ENCODE data around the gene SGO2.
"Not testable (repeated sequence)": the region's sequence is repeated elsewhere in the genome, so short reads cannot be mapped to it uniquely, and the experiment has no call there.

Gene SGO2

GRCh38 chr2:200599206-200599605 is 73.2 kb downstream of the SGO2 start:
- DNase-seq: no peak

DNA sequence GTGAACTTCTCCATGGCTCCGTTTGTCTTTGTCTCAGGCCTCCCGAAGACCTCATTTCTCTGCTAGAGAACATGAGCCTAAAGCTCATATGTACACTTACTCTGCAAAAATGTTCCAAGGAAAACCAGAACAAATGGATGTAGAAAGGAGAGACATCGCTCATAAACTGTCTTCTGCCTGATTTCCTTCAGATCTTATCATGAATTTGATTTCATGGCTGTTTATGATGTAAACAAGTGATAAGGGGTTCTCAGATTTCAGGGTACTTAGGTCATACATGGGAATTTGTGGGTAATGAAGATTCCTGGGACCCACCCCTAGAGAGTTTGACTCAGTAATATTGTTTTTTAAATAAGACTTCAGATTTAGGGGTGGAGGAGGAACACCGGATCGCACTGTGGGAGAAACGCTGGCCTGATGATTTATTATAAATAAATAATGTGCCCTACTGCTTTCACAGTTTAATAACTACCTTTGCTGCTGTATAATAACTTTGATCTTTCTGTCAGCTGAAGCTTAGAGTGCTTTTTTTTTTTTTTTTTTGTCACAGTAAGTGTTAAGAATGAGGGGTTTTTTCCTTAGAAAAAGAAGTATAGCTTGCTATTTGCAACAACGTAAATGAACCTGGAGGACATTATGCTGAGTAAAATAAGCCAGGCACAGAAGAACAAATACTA is 74.7 kb downstream of the SGO2 start:
- peak; percentile 52 for DNase-seq

DNA sequence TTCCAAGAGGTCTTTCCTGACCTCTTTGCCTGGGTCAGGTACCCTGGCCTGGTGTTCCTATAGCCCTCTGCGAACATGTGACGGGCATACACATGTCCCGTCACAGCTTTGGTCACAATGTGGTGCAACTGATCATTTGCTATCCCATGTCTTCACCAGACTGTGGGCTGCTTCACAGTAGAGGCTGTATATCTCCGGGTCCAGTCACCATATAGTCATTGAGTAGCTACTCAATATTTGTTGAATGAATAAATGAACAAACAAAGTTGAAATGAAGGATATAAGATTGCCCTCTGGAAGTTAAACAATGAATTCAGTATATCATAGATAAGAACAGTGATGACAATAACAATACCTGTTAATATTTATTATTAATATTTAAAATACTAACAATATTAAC is 76.6 kb downstream of the SGO2 start:
- DNase-seq: no peak

DNA sequence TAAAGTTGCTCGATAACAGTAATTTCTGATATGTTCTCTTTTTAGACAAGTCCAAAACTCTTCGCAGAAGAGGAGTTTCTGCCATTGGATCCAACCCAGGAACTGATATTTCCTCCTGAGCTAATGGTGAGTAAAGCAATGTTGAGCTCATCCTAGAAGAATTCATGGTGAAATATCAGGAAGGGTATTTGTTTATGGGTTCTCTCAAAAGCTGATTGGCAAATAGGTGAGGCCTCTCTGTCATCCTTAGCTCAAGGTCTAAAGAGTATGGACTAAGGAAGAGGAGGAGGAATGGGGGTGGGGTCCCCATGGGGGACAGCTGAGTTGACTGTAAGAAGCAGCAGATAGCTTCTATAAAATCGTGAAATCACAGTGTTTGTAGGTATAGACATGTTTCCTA is 78.0 kb downstream of the SGO2 start:
- peak; percentile 76 for DNase-seq

DNA sequence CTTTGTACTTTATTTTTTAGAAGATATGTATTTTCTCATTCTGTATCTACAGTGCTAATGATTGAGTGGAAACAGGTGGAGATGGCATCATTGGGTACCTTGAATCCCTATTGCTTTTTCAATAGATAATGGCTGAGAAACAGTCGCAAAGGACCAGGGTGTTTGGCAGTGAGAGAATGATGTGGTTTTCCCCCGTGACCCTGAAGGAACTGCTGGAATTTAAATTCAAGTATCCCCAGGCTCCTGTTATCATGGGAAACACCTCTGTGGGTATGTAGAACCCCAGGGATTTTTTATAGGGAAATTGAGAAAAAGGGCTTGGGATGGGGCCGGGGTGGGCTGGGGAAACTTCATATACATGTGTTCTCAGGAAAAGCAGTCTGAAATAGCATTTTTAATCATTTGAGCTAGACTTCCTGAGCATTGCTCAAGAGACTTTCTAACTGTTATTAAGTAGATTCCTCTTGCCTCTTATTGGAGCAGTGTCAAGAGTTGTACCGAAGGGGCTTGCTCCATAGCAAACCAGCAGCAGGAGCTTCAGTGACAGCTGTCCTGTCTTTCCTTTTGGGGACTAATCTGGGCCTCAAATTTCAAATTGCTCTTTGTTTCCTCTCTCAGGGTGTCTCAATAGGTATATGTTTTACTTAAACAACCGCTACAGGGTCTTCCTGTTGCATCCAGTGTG is 78.7 kb downstream of the SGO2 start:
- DNase-seq: peak; percentile 46

DNA sequence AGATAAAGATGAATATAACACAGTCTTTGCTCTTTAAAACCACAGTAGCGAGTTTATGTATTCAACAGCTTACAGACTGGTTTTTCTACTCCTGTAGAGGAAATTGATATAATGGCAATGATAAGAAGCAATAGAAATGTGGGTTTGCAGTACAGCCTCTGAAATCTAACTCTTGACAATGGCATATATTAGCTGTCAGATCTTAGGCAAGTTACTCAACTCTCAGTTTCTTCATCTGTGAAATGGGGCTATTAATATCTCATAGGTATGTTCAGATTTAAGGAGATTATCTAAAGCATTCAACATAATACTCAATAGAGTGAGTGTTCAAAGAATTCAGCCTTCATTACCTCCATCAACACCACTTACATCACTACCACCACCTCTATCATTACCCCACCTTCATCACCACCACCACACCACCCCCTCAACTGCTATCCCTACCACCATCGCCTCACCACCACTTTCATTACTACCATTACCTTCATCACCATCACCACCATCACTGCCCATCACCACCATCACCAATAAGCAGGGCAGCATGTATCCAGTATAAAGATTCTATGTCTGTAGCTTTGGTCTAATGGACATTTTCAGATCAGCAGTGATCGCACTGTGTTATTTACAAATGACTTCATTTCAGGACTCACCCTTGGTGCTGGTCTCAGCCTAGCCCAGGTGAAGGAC is 82.5 kb downstream of the SGO2 start:
- DNase-seq: no peak

DNA sequence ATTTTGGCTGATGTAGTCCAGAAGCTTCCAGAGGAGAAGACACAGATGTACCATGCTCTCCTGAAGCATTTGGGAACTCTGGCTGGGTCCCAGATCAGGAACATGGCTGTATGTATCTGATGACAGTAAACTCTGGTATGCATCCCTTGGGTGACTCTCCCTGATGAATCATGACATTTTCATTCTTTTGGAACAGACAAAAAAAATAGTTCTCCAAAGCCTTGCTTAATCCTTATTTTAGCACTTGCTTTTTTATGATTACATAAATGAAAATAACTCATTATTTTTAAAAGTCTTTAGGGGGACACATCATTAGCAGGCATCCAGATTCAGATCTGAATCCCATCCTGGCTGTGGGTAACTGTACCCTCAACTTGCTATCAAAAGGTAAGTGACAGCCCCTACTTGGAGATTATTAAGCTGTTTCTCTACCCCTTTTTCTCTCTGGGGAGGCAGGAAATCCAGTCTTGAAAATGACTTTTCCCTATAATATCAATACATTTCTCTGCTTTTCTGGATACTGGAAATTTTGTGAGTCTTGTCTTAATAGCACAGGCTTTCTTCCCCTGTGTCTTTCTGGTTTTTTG is 83.1 kb downstream of the SGO2 start:
- DNase-seq: peak; percentile 94

GRCh38 chr2:200610217-200610616 is 84.2 kb downstream of the SGO2 start:
- not testable (repeated sequence) for DNase-seq

- no peak for DNase-seq
Measured at GRCh38 chr2:200613692-200614091, 87.7 kb downstream of the SGO2 start.

- DNase-seq: peak; percentile 47
Measured at GRCh38 chr2:200614249-200614648, 88.2 kb downstream of the SGO2 start.

GRCh38 chr2:200615247-200615646 is 89.2 kb downstream of the SGO2 start:
- DNase-seq: peak; percentile 81

DNA sequence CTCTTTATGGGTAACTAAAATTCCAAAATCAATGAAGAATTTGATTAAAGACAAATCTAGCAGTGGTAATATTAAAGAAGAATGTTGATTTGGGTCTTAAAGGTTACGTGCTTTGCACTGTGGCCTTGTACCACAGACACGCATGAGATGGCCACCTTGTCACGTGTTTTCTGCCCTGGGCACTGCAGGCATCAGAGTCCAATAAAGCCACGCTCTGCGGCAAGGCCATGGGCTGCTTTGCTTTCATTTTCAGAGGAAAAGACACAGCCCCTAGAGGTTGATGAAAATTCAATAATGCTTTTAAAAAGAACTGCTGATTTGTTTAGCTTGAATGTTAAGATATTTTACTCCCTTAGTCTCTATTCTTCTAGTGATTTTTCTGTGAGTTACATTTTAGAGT is 90.2 kb downstream of the SGO2 start:
- DNase-seq: no peak

DNA sequence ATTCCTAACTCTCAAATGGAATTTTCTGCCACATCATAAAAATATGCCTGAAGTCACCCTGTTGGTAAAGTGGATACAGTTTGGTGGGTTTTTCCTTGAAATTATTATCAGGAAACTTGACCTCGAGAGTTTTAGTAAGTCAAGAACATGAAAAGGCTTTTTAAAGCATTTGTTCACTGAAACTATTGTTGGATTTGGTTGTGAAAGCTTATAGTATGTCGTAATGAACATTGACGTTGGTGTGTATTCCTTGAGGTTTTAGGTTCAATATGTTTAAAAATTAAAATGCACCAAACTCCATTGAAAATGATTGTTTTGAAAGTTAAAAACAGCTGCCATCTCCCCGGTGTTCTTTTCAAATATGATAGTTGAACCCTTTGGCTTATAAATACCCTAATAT is 90.6 kb downstream of the SGO2 start:
- peak; percentile 15 for DNase-seq

DNA sequence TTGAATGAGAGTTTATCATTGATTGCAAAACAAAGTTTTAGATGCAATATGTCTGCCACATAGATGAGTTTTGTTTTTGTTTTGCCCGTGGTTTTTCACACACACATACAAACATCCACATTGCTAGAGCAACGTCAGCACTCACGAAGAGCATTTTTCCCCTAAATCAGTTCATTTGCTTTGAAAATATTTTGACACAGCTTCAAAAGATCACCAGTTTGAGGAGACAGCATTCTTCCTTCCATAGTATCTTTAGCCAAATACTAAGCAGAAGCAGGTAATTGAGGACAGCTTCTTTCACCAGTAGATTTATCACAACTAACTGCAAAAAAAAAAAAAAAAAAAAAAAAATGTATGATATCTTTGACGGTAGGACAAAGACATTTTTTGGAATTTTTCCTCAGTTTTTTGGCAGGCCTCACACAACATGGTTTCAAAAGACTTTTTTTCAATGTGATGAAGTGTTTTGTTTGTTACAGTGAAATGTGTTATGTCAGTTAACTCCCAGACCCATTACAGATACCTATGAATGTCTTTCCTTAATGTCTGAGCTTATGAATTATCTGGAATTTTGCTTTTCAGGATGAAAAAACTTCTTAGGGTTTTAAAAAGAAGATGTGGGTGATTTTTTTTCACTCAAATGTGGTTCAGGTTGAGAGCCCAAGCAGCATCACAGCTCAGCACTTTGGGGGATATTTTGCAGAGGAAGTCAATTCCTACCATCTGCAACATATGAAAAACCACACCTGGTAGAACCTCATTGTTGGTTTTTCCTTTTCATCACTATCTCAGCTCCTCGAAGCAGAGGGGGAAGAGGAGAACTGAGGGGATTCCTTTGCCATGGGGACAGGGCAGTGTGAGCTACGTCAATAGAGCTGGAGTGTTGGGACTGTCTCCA is 91.4 kb downstream of the SGO2 start:
- DNase-seq: peak; percentile 32

GRCh38 chr2:200618054-200618419 is 92.0 kb downstream of the SGO2 start:
- DNase-seq: no peak

- peak; percentile 83 for DNase-seq
Measured at GRCh38 chr2:200618590-200619021, 92.6 kb downstream of the SGO2 start.

- DNase-seq: peak; percentile 23
Measured at GRCh38 chr2:200619279-200619678, 93.3 kb downstream of the SGO2 start.

GRCh38 chr2:200620606-200621390 is 94.8 kb downstream of the SGO2 start:
- no peak for DNase-seq

GRCh38 chr2:200622106-200622505 is 96.1 kb downstream of the SGO2 start:
- DNase-seq: no peak

DNA sequence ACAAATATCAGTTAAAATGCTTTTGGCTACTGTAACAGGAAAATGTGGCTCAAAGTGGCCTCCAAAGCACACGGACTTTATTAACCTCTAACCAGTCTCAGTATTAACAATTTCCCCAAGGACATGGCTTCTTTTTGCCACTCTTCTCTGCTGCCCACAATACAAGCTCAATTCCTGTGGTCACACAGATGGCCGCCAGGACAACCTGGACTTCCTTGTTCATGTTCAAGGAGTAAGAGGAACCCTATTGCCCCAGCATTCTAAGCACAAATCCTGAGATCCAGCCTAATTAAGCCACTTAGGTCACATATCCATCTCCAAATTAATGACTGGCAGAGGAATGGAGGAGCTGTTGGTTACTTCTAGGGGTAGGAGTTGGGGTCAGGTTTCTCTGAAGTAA is 98.0 kb downstream of the SGO2 start:
- no peak for DNase-seq

GRCh38 chr2:200624658-200625057 is 98.7 kb downstream of the SGO2 start:
- peak; percentile 83 for DNase-seq

DNA sequence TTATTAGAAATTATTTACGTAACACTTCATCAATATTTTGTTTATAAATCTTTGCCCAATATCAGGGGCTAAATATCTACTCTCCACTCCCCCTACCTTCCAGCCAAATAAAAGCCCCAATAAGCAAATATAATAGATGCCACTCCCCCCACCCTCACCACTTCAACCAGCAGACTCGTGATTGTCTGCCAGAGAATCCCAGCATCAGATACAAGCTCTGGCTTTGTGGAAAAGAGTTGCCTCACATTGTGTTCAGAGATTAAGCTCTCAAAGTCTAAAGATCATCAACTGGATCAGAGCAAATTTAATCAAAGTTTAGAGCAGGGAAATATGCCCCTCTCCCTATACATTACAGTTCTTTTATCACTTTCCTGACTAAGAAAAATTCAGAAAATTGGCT is 99.3 kb downstream of the SGO2 start:
- DNase-seq: no peak
